H1 (cell line): ENCODE measurements around the gene SAMM50.

ENCODE experiments used
- CREB1 ChIP-seq: IDR thresholded peaks from 2 replicates; pipeline ENCODE4 v1.6.1; 2012; ENCODE audit warnings: inconsistent platforms
- CTCF ChIP-seq, 3 experiments: IDR thresholded peaks; 1 replicate in 2 of 3; 2 replicates in 1 of 3; pipeline versions ENCODE4 v1.5.1 to v1.6.1; 2011; ENCODE audit warnings: low read length in 3 of 3, mild to moderate bottlenecking in 3 of 3, inconsistent platforms in 2 of 3, low read depth in 1 of 3, moderate library complexity in 1 of 3; ENCODE audit not compliant: insufficient read depth in 1 of 3; ENCODE audit errors: control extremely low read depth in 1 of 3
- POLR2AphosphoS5 ChIP-seq: IDR thresholded peaks from 2 replicates; pipeline ENCODE4 v1.6.1; 2011; ENCODE audit warnings: low read depth, low read length
- TAF1 ChIP-seq: IDR thresholded peaks from 2 replicates; pipeline ENCODE4 v1.6.1; 2011; ENCODE audit warnings: mild to moderate bottlenecking, low read depth, low read length
- TBP ChIP-seq: IDR thresholded peaks from 2 replicates; pipeline ENCODE4 v1.6.1; 2011; ENCODE audit warnings: low read depth, low read length, improper control_type of control experiment

GRCh38 chr22:44023404-44024287 is 68.4 kb downstream of the SAMM50 start:
- TF ChIP-seq TAF1: no peak
- TF ChIP-seq CTCF (IDR thresholded peaks at IDR 0.05; ENCODE audit: control extremely low read depth in 1 of 3, insufficient read depth in 1 of 3, low read depth in 1 of 3, low read length in 3 of 3): no peak; a peak in 1 of 4 replicates
- TF ChIP-seq TBP: no peak
- no peak for TF ChIP-seq CREB1
- TF ChIP-seq POLR2AphosphoS5: no peak
